Mucosa of descending colon (tissue), 3 donors: ENCODE results near the gene UNC80. TPM values are rescaled to one million over a fixed set of nuclear protein-coding genes. Genes with fewer than 3 reads are reported as not detected.

ENCODE experiments used
- ATAC-seq: fragments of 200-7000 bp; cut with Tn5 transposase; one replicate; pipeline ENCODE4 v1.9.1; 2020; ENCODE audit warnings: mild to moderate bottlenecking, moderate library complexity
- DNase-seq, 3 donors: peaks; one replicate each; pipeline ENCODE4 v3.0.0-alpha.2; 2020
- H3K36me3 ChIP-seq: fragments of 200-600 bp; one replicate; pipeline ENCODE4 v1.8.0; 2021; ENCODE audit warnings: low read depth, mild to moderate bottlenecking
- H3K4me1 ChIP-seq: fragments of 200-600 bp; one replicate; pipeline ENCODE4 v1.8.0; 2021; ENCODE audit warnings: low read depth, mild to moderate bottlenecking
- H3K4me3 ChIP-seq: fragments of 200-600 bp; one replicate; pipeline ENCODE4 v1.8.0; 2021; ENCODE audit warnings: mild to moderate bottlenecking
- H3K9me3 ChIP-seq: fragments of 200-600 bp; one replicate; pipeline ENCODE4 v1.8.0; 2021; ENCODE audit warnings: mild to moderate bottlenecking
- CTCF ChIP-seq: fragments of 200-600 bp; IDR thresholded peaks from one replicate; pipeline ENCODE4 v1.8.0; 2022; ENCODE audit warnings: antibody characterized with exemption, mild to moderate bottlenecking
- intact Hi-C, 2 donors: fragments of 100-400 bp; cut with DNase I in 1 of 2; cut with micrococcal nuclease in 1 of 2; formaldehyde crosslinking; loops; one replicate each; pipeline versions ENCODE4 v1.11.0 to v1.11.1; 2022; cut with DNase I, micrococcal nuclease
- total RNA-seq, 3 donors: library from RNA; stranded (reverse); fragmentation: NEBNext Ultra II Directional in 2 of 3; extraction: Animal tissue kit (Norgen Biotek cat#: 25700) in 2 of 3; gene quantifications; one replicate each; pipeline versions ENCODE4 v1.2.1 to v1.2.4, GENCODE V29; 2021 to 2023
- donor health status: DM: no; HTN: no; CAD: no; lungs with moderate emphysema.
- donor health status: DM: no; HTN: no; CAD: no.
- donor health status: DM: no; HTN: yes; CAD: no.

The UNC80 gene
- total RNA-seq, 3 donors from 2014 or later, result 0.09 to 1.6 (median 0.12) TPM

DNA sequence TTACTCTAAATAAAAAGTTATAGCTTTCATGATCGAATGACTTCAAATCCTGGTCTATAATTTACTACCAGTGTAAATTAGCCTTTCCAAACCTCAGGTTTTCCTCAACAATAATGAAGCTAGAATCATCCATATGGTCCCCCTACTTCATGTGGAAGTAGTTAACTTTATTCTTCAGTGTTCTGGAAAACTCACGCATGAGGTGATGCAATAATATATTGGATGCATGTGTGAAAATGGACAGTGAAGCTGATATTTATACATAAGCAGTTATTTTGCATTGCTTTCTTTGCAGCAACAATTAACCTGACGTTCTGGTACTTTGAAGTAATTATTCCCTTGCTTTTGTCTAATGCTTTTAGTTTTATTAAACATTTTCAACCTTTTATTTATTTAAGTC is 18.6 kb upstream of the UNC80 start:
- H3K4me1 ChIP-seq, result no peaks in the 10 kb centered on the region
- no peaks in the 10 kb centered on the region for H3K36me3 ChIP-seq
- intact Hi-C loops, result no loop called here
- ATAC-seq (no peak), DNase-seq (no peak)
- H3K9me3 ChIP-seq, result no peaks in the 10 kb centered on the region
- H3K4me3 ChIP-seq, result no peak overlapping the region
- no peak for TF ChIP-seq CTCF

GRCh38 chr2:209757163-209757562 is 14.5 kb upstream of the UNC80 start:
- Histone ChIP-seq H3K4me3 (no peak overlapping the region), H3K9me3 (no peaks in the 10 kb centered on the region), H3K36me3 (no peaks in the 10 kb centered on the region), H3K4me1 (no peaks in the 10 kb centered on the region)
- DNase-seq, result no peak
- intact Hi-C loops, result no loop called here
- no peak for ATAC-seq
- no peak for TF ChIP-seq CTCF

DNA sequence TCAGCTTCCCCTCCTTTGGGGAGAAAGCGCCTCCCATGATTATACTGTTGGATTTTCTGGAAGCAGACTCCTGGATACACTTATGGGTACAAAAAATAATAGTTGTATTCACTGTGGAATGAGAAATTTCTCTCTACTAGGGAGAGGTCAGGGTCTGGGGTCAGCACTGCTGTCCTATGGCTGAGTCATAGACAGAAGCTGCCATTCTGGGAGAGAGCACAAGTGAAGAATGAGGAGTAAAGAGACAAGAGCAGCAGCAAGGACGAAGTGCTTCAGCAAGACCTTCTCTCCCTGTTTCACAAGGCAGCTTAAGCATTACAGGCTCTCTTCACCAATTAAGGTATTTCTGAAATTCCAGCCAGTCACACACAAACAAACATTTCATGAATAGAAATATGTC is 10.1 kb upstream of the UNC80 start:
- TF ChIP-seq CTCF, result no peak
- Histone ChIP-seq H3K9me3 (no peaks in the 10 kb centered on the region), H3K4me3 (no peak overlapping the region), H3K4me1 (no peaks in the 10 kb centered on the region), H3K36me3 (no peaks in the 10 kb centered on the region)
- no peak for DNase-seq
- intact Hi-C loops, result no loop called here
- ATAC-seq, result no peak

DNA sequence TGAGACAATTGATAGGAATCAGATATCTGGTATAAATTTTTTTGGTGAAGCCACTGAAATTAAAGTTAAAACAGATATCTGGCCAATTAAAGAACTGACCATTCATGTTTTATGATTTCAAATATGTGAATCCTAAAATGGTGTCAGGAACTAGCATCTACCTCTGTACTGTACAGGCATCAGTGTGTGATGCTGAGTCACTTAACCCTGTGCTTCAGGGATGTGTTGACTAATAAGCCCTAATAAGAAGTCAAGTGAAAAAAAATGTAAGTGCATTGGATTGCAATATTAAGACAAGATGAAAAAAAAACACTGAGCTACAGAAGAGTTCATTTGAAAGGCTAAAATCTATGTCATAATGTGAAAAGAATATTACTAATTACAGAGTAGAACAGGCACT is 9.1 kb upstream of the UNC80 start:
- no peak for TF ChIP-seq CTCF
- H3K4me1 ChIP-seq, result no peaks in the 10 kb centered on the region

DNA sequence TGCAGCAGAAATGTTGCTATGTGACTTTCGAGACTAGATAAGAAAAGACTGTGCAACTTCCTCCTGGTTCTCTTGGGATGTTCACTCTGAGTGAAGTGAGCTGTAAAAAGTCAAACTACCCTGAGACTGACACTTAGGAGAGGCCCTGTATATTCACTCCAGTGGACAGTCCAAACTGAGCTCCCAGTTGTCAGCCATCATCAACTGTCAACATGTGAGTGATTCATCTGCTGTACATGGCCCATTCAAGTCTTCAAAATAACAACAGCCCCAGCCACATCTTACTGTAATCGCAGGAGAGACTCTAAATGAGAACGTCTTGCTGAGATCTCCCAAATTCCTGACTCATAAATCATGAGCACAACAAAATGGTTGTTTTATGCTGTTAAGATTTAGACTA is 8.5 kb upstream of the UNC80 start:
- TF ChIP-seq CTCF, result no peak
- Histone ChIP-seq H3K36me3 (no peaks in the 10 kb centered on the region), H3K4me1 (no peaks in the 10 kb centered on the region), H3K4me3 (no peak overlapping the region), H3K9me3 (no peaks in the 10 kb centered on the region)
- intact Hi-C loops, result no loop called here
- DNase-seq, result no peak
- no peak for ATAC-seq

More for the DNA sequence above, 9.1 kb upstream of the UNC80 start:
- intact Hi-C loops, result no loop called here
- Histone ChIP-seq H3K36me3 (no peaks in the 10 kb centered on the region), H3K9me3 (no peaks in the 10 kb centered on the region), H3K4me3 (no peak overlapping the region)
- ATAC-seq (no peak), DNase-seq (no peak)

- ATAC-seq, result no peak
Observed at GRCh38 chr2:209766613-209767012, 5.0 kb upstream of the UNC80 start.

More at GRCh38 chr2:209766613-209767012, 5.0 kb upstream of the UNC80 start:
- no peak for DNase-seq
- intact Hi-C loops, result no loop called here
- no peaks in the 10 kb centered on the region for H3K9me3 ChIP-seq
- no peak for TF ChIP-seq CTCF
- no peak overlapping the region for H3K4me3 ChIP-seq
- no peaks in the 10 kb centered on the region for H3K36me3 ChIP-seq
- no peaks in the 10 kb centered on the region for H3K4me1 ChIP-seq
